Fibroblast of upper back skin (primary cell): Measurements from ENCODE around the gene AGBL1.

Experiments used
- DNase-seq: peaks from one replicate; pipeline ENCODE4 v3.0.0-alpha.2; 2013

Gene AGBL1

DNA sequence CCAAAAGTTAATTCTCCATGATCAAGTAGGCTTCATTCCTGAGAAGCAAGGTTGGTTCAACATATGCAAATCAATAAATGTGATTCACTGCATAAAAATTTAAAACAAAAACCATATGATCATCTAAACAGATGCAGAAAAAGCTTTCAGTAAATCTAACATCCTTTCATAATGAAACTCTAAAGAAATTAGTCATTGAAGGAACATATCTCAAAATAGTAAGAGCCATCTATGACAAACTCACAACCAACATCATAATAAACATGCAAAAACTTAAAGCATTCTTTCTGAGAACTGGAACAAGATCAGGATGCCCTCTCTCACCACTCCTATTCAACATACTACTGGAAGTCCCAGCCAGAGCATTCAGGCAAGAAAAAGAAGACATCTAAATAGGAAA lies 254.1 kb downstream of the AGBL1 start:
- no peak for DNase-seq

DNA sequence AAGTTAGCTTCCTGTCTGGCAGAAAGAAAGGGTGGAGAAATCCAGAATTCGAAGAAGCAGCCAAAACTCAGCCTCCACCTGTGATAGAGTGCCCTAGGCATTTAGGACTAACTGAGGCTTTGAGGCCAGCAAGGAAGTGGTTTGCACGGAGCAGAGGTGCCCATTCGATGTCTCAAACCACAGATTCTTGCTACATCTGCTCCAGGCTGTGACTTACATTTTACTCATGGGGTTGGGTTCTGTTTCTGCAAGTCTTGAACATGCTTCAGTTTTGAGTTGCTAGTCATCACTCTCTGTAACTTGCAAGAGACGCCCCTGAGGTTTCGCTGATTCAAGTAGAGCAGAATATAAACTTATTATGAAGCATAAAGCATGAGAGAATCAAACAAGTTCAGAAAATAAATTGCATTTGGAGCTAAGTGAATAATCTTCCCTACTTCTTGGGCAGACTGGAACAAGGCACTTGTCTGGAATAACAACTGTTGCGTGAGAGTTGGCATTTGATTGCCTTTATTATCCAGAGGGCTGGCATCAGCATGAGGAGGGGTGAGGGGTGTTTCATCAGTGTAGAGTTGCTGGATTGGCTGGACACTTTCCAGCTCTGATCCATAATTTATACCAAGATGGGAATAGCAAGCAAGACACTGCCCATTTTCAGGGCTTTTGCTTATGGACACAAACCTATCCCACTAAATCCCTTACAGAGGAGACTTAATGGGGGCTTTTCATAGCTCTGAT lies 256.5 kb downstream of the AGBL1 start:
- DNase-seq: peak; percentile 25

DNA sequence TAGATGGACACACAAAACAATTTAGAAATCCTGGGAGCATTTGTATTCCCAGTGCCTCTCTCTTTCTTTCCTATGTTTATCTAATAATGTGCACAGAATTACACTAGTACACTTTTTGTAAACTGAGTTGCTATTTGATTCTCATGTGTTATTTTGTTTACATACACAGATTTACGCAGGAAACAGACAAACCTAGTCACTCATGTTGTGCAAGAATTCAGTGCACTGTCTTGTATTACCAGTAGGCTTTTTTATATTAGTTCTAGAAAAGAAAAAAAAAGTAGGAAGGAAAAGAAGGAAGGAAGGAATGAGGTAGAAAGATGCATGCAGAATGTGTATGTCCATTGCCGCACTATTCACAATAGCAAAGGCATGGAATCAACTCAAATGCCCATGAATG lies 257.4 kb downstream of the AGBL1 start:
- no peak for DNase-seq

DNA sequence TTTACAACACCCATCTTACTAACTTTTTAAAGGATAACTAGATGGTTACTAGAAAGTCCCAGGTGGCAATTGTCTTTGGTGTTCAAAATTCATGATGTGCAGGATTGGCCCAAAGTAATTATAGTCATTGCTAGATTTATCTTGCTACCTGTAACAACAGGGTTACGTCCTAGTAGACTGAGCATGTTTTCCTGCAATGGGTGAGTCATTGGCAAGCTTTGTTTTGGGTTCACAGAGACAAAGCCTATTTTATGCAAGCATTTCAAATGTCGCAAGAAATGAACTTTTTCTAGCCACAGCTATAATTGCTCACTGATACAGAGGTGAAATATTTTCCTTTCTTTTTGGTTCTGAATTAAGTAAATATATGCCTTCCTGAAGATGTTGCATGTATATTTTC lies 267.6 kb downstream of the AGBL1 start:
- no peak for DNase-seq

DNA sequence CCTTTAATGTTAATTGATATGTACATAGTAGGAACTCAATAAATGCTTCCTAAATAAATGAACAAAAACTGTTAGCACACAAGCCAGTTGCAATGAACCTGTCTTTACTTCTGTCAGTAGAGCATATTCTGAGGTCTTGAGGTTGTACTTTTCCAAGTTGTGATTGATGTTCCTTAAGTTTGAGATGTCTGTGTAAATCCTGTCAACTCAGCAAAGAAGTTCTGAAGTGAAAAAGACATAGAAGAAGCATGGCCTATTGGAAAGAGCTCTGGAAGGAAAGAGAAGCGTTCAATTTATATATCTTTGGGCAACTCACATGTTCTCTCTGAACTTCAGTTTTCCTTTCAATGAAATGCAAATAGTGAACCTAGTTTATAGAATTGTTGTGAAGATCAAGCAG lies 269.9 kb downstream of the AGBL1 start:
- DNase-seq: no peak

DNA sequence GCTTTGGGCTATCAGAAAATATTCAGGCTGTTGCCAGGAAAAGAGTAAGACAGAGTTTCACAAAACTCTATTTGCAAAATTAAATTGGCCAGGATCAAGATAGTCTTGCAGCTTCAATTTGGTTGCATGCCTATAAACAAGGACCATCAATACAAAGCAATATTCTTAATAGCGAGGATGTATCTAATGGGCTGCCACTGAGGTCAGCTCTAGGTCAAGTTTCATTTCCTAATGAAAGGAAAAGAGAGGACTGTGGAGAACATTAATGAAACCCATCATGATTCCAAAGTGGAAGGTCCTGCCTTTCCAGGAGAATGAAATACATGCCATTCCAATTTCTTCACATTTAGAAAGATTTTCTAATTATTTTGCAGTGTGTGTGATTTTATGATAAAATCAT lies 273.5 kb downstream of the AGBL1 start:
- DNase-seq: no peak

DNA sequence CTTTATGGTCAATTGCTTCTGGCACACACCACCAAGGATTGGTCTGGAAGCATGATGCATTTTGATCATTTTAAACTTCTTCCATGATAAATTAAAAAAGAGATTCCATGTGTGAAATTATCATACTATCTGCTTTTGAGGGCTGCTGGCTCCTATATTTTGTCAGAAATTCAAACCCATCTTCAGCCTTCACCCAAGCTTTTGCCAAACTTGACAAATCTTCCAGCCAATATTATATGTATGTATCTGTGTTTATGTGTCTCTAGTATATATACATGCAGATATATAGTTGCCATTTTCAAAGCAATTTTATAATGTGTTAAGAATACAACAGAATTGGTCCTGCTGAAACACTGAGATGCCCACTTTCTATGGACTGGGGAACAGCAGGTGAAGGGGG lies 275.7 kb downstream of the AGBL1 start:
- DNase-seq: no peak

DNA sequence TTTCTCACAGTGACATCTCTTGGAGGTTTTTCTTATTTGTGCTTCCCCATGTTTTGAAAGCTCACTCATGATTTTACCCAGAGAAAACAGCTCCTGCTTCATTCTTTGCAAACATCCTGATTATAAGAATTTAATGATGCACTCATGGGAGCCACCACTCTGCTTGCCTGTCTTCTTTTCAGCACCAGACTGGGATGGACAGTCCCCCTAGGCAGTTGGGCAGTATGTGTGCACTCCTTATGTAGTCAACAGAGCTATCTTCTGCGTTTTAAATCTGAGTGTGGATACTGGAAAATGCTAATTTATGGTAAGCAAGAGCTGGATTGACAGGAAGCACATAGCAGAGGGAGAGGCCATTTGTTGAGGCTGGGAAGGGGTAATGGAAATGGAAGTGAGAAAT lies 276.1 kb downstream of the AGBL1 start:
- no peak for DNase-seq

DNA sequence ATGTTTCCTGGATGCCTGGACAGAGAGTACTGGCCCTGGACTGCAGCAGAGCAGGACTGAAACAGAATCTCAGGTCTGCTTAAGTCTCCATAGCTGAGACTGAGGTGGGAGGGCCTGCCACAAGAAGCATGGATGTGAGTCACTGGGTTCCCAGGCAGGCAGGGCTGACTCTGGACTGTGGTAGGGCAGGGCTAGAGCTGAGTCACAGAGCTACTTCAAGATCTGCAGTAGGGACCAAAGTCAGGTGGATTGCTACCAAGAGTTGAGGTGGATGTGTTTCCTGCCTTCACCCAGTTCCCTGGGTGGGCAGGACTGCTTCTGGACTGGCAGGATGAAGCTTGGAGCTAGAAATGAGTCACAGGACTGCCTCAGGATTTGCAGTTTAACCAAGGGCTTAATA lies 282.9 kb downstream of the AGBL1 start:
- no peak for DNase-seq

DNA sequence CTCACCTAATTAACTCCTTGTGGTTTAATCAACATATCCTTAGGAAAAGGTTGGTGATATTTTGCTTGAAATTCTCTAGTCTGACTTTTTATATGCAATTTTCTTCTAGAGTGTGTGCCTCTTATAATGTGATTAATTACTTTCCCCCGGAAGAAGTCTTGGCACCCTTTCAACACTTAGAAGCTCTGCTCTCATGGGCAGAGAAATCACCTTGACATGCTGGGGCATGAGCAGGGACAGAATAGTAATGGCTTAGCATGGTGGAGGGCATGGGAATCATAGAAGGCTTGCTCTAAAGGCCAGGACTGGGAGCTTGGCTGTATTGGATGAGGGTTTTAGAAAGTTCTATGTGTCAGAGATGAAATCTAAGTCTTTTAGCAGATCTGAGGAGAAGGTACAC lies 293.5 kb downstream of the AGBL1 start:
- no peak for DNase-seq

DNA sequence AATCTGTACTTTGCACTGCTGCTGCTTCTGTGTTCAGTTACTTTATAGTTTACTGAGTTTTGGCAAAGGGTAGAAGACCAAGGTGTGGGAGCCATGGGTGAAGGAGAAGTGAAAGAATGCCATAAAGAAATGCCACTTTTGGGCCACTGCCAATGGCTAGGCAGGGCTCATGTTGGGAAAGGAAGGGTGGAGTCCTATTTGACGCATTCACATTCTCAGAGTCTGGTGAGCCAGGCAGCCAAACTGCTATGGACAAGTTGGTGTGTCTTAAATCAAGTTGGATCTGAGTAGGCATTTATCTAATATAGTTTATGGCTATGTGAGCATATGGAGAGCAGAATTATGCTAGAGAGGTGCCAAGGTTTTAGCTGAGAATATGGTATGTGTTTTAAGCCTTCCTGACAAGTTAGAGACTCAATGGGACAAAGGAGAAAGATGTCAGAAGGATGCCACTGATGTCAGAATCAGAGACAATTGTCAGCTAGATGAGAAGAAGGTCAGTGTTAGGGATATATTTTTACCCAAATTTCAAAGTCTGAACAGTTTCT lies 296.1 kb downstream of the AGBL1 start:
- DNase-seq: no peak

DNA sequence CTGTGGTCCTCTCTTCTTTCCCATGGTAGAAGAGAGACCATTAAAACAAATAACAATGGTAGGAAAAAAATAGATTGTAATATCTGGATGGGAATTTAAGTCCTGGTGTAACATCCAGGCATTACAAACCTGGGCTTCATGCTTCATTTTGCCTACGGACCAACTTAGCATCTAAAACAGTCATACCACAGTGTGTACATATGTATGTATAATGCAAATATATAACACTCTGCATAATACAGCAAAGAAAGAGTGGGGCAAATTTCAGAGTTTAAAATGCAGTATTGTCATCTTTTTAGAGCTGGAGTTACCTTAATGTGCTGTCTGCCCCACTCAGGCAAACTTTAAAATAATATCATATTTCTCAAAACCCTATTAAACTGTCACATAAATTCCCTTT lies 298.2 kb downstream of the AGBL1 start:
- DNase-seq: no peak

DNA sequence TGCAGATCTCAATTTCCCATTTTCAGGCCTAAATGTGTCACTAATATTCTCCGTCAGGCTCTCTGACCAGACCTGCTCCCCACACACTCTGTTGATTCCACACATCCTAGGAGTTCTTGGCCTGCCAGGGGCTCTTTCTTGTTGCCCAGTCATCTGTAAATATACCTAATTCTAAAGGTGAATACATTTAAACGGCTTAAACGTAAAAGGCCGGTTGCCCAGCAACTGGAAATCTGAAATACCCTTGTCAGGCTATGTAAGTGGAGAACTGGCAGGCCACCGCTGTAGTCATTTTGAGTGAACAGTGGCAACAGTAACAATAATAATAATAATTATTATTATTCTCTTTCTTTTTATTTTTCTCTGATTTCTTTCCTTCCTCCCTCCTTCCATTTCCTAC lies 302.7 kb downstream of the AGBL1 start:
- DNase-seq: no peak

DNA sequence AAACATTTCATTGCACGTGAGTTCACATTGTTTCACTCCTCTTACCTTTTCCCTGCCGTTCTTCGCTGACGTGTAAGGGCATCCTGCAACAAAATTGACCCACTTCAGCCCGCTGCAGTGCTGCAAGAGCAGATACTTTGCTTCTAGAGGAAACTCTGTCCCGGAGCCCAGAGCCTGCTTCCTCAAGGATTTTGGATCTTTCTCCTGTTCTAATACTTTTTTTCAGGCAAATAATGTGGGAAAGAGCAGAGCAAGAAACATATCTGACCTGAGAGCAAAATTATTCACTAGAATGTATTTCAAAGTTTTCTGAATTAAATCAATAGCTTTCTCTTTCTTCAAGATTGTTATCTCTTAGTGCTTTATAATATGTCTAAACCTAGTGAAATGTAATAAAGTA lies 303.9 kb downstream of the AGBL1 start:
- DNase-seq: no peak

DNA sequence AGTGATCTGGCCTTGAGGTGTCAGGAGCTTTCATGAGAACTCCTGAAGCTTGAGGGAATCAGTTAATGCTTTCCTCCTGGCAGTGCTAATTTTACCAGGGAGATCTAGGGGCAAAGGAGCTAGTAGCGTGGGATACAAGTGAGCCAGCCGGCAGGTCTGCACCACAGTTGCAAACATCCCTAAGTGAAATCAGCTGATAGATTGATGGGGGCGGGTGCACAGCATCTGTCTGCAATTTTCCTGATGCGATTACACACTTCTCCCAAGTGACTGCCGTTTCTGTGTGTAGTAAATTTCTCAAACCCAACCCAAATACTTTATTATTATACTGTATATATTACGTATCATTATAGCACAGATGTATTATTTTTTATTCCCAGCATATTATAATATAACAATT lies 304.5 kb downstream of the AGBL1 start:
- DNase-seq: no peak

DNA sequence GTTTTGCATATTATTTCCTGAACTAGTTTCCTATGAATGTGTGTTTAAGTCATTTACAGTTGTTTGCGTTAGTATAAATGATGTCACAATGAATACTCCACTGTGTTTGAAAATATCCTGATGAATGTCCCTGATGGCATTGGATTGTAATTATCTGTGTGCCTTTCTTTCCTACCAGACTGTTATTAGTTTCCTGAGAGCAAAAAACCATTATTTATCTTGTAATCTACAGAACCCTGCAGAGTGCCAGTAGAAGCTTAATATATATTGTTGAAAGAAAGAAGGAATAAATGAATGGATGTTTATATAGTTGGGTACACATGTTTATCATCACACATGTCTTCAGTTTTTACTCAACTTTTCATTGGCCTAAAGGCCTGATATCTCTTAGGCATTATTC lies 312.6 kb downstream of the AGBL1 start:
- no peak for DNase-seq

DNA sequence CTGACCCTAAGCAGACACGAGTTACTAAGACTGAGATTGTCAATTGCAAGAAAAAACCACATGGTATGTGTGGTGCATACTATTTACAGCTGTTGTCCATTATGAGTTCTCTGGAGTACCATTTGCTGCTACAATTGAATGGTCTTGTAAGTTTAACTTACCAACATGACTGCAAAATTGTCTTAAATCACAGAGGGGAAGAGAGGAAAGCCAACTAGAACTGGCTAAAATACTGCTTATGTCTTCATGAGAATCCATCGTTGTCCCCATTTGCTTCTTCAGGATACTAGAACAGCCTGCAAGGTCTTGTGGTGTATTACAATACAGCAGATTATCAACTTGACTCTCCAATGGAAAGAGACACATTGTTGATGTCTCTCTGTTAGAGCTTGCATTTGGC lies 313.2 kb downstream of the AGBL1 start:
- DNase-seq: no peak

DNA sequence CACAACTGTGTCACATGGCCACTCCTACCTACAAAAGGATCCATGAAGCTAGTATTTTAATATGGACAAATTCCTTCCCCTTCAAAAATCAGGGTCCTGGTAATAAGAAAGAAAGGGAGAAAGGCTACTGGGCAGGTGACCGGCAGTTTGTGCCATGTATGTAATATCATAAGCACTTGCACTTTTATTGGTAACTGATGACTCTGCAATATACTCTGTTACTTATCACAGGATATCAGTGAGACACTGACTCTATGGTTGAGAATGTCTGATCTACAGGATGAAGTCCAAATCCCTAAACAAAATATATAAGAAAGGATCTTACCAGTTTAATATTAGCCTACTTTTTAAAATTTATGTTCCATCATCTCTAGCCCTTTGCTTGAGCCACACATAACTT lies 315.2 kb downstream of the AGBL1 start:
- DNase-seq: no peak

DNA sequence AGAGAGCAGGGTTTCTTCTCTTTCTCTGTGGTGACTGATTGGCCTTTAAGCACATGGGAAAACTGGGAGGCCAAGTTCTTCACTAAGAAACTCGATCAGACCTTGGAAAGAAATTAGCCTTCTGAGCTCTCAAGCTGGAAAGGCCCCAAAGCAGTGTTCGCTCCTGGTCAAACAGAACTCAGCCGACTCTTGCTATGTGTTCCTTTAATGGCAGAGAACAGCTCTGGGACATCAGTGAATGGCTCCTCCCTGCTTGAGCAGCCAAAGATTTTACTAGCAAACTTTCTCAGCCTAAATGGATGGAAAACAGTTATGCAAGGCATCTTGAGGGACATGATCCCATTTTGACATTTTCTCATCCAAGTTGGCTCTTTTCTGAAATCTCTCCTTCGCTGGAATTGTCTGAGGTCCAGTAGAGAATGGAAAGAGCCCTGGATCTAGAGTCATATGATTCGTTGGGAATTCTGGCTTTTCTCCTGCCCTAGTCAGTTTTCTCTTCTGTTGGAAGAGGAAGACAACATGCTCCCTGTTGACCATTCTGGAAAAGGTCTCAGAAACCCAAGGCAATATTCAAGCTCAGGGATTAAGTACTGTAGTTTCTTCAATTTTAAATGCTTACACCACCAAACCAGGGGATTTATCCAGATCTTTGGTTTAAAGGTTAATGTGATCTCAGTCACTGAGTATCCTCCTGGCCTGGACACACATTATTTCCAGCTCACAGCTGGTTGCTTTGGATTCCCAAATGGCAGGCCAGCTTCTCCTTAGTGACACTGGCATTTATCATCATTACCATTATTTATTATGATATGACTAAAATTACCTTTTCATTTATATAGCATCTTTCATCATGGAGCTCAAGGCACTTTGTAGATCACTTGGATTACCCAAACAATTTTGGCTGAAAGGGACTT lies 319.6 kb downstream of the AGBL1 start:
- no peak for DNase-seq

DNA sequence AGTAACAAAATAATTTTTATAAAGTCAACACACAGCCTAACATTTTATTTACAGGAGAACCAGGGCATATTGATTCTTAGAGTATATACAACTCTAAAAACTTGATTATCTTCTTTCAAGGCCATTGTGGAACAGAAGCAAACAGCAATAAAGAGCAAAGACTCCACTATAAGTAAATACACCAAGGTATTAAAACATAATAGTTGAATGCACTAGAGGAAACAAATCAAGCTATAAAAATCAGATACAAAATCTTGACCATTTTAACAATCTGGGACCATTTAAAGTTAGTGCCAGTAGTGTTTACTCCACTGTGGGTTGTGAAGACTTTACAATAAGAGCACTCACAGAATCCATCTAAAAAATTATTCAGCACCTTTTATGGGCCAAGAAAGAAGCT lies 323.6 kb downstream of the AGBL1 start:
- no peak for DNase-seq

DNA sequence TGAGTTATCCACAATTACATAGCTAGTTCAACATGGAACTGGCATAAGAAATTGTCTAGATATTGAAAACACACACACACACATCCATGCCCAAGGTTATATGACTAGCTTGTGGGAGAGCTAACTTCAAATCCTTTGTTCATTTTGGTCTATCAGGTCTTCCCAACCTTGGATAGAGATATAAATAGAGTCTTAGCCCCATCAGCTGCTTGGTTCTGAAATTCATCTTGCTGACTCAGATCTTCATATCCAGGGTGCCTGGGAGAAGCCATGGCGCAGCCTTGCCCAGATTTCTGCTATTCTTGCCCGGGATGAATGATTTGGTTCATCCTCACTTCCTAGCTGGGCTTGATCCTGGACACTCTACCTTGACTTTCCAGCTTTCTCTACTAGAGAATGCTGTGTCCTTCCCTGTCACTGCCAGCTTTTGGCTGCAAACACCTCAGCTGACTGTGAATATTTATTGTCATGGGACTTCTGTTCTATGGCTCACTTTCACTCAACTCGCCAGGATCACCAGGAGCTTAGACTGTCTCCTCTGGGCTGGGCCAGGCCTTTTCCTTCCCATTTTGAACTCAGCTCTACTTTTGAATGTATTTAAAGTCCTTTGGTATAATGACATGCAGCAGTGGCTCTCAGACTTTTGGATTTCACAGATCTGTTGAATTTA lies 324.4 kb downstream of the AGBL1 start:
- DNase-seq: no peak

DNA sequence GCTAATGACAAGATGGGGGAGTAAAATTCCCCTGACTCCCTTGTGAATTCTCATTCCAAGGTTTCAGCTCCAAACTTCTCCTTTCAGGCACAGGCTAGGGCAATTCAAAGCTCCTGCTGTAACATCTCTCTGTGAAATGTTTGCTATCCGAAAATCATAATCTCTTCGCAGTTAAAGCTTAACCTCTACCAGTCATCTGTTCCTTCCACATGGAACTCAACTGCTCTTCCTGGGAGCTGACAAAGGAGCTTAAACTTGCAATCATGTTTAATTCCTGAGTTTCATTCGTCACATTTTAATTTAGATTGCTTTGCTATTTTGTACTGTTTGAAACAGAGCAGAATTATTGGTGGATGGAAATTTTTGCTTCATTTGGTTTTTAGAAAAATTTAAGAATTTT lies 328.6 kb downstream of the AGBL1 start:
- DNase-seq: no peak

DNA sequence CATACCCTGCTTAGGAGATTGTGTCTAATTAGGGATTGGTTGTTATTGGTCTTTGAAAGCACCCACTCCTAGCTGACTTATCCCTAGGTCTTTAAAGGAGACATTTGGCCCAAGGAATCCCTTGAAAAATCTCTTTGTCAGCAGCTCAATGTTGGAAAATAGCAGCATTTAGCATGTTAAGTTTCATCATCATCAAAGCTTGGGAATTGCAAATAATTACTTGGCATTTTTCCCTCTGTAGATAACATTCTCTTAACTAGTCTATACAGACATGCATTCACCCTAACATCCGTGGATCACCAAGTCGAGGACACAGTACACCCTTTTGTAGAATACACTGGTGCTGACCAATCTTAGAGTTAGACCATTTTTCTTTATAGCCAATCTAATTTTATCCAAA lies 332.2 kb downstream of the AGBL1 start:
- no peak for DNase-seq

DNA sequence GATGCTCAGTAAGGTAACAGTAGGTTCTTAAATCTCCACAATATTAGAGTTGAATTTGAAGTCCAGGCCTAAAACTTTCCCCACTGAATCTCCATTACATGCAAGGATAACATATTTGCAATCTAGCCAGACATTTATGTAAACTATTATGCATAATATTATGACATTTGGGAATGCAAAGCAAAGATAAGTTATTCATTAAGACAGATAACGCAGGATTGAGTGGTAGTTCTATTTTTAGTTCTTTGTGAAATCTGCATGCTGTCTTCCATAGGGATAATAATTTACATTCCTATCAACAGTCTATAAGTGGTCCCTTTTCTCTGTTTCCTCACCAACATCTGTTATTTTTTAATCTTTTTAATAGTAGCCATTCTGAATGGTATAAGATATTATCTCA lies 333.5 kb downstream of the AGBL1 start:
- DNase-seq: no peak
